Fibroblast of pulmonary artery (primary cell): Measurements from ENCODE around the gene KCNIP4.
"Not testable (repeated sequence)": the region's sequence is repeated elsewhere in the genome, so short reads cannot be mapped to it uniquely, and the experiment has no call there.

Source experiments
- DNase-seq: peaks from one replicate; pipeline ENCODE4 v3.0.0-alpha.2; 2010; ENCODE audit warnings: low read depth
- H3K4me3 ChIP-seq: replicated peaks from 2 replicates; pipeline ENCODE4 v1.5.1; 2011; ENCODE audit warnings: low read depth, mild to moderate bottlenecking, control low read depth, low read length, moderate library complexity
- TF ChIP-seq, protein P1 (sequence below): IDR thresholded peaks from 2 replicates; pipeline ENCODE4 v1.5.1; 2011; ENCODE audit warnings: mild to moderate bottlenecking, control low read depth, low read length, inconsistent platforms; ENCODE audit errors: missing control alignments

The KCNIP4 gene

DNA sequence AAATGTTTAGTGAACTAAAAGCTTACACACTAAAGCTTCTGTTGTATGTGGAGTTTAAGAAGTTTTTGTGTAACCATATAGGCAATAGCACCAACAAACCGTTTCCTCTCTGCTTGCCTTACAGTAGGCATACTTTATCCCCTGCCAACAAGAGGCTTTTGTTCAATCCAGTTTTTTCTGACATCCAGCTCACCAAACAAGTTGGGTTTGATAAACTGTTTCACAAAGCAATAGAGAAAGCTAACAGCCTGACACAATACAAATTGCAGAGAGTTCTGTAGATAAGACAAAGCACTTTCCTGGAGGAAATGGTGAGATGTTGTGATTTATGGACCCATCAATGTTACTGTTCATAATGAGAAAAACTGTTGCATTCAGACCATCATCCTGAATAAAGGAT lies 1194.5 kb downstream of the KCNIP4 start:
- no peak overlapping the region for H3K4me3 ChIP-seq
- DNase-seq = no peak
- TF ChIP-seq, protein P1, sequence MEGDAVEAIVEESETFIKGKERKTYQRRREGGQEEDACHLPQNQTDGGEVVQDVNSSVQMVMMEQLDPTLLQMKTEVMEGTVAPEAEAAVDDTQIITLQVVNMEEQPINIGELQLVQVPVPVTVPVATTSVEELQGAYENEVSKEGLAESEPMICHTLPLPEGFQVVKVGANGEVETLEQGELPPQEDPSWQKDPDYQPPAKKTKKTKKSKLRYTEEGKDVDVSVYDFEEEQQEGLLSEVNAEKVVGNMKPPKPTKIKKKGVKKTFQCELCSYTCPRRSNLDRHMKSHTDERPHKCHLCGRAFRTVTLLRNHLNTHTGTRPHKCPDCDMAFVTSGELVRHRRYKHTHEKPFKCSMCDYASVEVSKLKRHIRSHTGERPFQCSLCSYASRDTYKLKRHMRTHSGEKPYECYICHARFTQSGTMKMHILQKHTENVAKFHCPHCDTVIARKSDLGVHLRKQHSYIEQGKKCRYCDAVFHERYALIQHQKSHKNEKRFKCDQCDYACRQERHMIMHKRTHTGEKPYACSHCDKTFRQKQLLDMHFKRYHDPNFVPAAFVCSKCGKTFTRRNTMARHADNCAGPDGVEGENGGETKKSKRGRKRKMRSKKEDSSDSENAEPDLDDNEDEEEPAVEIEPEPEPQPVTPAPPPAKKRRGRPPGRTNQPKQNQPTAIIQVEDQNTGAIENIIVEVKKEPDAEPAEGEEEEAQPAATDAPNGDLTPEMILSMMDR = no peak

DNA sequence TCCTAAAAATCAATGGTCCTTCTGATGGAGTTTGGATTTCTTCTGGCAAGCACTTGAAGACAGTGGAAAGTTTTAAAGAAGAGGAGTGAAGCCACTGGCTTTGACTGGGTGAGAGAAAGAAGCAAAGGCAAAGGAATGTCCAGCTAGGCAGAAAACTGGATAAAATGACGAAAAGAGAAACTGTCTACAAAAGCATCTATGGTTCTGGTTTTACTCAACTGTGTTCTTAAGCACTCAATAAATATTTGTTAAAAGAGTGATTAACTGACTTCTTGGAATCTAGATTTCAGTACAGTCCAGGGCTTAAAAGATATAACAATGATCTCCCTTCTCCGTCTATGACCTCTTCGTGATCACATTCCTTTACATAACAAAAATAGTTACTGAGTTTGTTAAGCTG lies 1195.9 kb downstream of the KCNIP4 start:
- no peak for DNase-seq

DNA sequence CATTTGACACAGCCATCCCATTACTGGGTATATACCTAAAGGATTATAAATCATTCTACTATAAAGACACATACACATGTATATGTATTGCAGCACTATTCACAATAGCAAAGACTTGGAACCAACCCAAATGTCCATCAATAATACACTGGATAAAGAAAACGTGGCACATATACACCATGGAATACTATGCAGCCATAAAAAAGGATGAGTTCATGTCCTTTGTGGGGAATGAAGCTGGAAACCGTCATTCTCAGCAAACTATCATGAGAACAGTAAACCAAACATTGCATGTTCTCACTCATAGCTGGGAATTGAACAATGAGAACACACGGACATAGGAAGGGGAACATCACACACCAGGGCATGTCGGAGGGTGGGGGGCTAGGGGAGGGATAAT lies 1202.6 kb downstream of the KCNIP4 start:
- DNase-seq, H3K4me3 ChIP-seq: not testable (repeated sequence)

More for the DNA sequence above, 1195.9 kb downstream of the KCNIP4 start:
- TF ChIP-seq, protein P1 = no peak
- H3K4me3 ChIP-seq = no peak overlapping the region

DNA sequence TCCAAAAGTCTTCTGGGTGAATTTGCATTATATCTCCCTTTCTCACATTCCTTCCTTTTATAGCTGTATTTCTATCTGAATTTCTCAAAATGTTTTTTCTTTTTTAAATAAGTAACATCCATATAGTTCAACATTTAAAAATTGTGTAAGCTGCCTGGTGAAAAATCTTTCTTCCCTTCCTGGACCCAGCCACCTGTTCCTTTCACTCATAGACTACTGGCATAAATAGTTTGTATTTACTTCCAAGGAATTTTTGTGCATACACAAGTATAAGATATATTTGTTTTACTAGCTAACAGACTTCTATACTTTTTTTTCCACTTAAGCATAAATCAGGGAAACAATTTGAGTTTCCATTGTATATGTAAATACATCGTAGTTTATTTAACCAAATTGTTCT lies 1212.6 kb downstream of the KCNIP4 start:
- no peak overlapping the region for H3K4me3 ChIP-seq
- TF ChIP-seq, protein P1 = no peak
- no peak for DNase-seq

DNA sequence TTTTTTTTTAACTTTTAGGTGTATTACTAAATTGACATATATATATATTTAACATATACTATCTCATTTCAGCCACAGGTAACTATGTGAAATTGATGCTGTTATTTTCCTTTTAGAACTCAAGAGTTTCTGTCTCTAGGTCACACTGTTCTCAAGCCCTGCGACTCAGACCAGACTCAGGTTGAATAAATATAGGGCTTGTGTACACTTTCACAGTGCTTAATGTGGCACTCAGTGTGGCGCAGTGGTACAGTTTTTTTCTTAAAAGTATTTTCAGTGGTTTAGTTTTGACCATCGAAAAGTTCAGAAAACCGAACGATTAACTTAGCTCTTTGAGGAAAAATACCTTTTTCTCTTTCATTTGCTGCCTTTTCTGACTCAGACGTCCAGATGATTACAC lies 1223.7 kb downstream of the KCNIP4 start:
- no peak for DNase-seq
- TF ChIP-seq, protein P1 = no peak
- H3K4me3 ChIP-seq = no peak overlapping the region

DNA sequence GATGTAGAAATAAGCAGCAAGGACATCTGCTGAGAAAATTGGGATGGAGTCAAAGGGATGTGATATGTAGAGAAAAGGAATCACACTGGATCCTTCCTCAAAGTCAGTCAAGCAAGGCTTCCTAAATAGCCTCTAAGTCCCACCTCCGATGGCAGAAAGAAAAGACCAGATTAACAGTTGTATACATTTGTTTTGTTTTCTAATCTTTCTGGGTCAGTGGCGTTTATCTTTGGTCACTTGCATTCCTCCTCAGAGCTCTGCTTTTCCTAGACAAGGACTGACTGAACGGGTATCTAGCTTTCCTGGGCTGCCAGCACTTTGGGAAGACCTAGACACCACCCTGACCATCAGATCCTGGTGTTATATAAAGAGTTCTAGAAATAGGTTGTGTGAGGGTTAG lies 1225.1 kb downstream of the KCNIP4 start:
- TF ChIP-seq, protein P1 = no peak
- no peak overlapping the region for H3K4me3 ChIP-seq
- DNase-seq = no peak

DNA sequence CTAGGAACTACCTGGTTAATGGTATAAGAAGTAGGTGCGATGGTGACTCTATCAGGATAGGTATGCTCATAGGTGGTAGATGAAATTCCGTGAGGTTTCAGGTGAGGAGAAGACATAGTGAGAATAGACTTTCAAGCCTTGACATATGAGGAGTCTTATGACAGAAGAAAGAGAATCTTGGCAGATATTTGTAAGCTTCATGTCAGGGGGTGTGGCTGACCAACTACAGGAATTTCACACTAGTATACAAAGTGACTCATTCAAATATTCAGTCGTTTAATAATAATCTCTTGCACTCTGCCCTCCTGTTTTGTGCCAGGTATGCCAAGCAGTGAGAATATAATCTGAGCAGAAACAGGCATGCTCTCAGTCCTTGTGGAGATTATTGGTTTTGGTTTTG lies 1225.6 kb downstream of the KCNIP4 start:
- TF ChIP-seq, protein P1 = no peak
- DNase-seq = no peak
- H3K4me3 ChIP-seq = no peak overlapping the region

DNA sequence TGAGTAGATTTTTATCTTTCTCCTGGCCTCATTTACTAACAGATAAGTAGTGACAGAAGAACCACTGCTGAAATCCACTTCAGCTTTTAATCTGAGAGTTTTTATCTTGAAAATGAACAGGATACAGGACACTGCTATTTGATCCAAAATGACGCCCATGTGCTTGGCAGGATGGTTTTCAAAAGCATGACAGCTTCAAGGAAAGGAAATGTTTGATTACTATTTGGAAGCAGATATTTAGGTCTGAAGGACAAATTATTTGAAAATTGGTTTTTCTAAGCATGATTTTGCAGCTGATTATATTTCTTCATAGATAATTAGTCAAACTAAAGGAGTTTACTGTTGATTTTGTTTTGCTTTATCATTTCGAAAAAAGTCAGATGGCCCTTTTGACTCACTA lies 1237.2 kb downstream of the KCNIP4 start:
- H3K4me3 ChIP-seq = no peak overlapping the region
- TF ChIP-seq, protein P1 = no peak
- DNase-seq = no peak
